Measurements from ENCODE around the gene KIAA0753. TPM values are rescaled to one million over a fixed set of nuclear protein-coding genes. Genes with fewer than 3 reads are reported as not detected.

KIAA0753 gene
- total and polyA plus RNA-seq, 2 donors from 2014 or later = 4.2 to 21.8 TPM

DNA sequence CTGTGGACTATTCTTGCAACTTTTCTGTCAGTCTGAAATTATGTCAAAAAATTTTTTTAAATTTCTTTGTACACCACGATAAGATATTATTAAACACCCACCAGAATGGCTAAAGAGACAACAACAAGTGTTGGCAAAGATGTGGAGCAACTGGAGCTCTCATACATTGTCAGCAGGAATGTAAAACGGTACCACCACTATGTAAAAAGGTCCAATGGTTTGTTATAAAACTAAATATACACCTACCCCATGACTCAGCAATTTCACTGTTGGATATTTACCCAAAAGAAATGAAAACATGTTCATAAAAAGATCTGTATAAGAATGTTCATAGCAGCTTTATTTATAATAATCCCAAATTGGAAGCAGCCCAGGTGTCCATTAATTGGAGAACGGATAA, 7.2 kb downstream of the KIAA0753 start:
- H3K4me1 ChIP-seq (ENCODE audit: control insufficient read depth in 2 of 3, insufficient read depth in 2 of 3, low read depth in 1 of 3, low read length in 3 of 3) = no peaks in the 10 kb centered on the region
- intact Hi-C loops (cut with DNase I) = no loop called here
- H3K36me3 ChIP-seq (ENCODE audit: control insufficient read depth in 2 of 3, insufficient read depth in 3 of 3, low read length in 3 of 3) = peaks cover 7 to 25% (median 8%) of the 10 kb centered on the region in 3 donors
- no peak for DNase-seq
- no peak overlapping the region for H3K4me3 ChIP-seq (ENCODE audit: low read length in 3 of 3)
- no peak overlapping the region for H3K9ac ChIP-seq (ENCODE audit: low read length in 3 of 3)
- no peak for FAIRE-seq
- no peaks in the 10 kb centered on the region for H3K27me3 ChIP-seq (ENCODE audit: control insufficient read depth, insufficient read depth, low read length)
- no peak overlapping the region for H3K27ac ChIP-seq (ENCODE audit: low read depth in 2 of 2, low read length in 2 of 2)
- TF ChIP-seq, protein P1, sequence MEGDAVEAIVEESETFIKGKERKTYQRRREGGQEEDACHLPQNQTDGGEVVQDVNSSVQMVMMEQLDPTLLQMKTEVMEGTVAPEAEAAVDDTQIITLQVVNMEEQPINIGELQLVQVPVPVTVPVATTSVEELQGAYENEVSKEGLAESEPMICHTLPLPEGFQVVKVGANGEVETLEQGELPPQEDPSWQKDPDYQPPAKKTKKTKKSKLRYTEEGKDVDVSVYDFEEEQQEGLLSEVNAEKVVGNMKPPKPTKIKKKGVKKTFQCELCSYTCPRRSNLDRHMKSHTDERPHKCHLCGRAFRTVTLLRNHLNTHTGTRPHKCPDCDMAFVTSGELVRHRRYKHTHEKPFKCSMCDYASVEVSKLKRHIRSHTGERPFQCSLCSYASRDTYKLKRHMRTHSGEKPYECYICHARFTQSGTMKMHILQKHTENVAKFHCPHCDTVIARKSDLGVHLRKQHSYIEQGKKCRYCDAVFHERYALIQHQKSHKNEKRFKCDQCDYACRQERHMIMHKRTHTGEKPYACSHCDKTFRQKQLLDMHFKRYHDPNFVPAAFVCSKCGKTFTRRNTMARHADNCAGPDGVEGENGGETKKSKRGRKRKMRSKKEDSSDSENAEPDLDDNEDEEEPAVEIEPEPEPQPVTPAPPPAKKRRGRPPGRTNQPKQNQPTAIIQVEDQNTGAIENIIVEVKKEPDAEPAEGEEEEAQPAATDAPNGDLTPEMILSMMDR (IDR thresholded peaks at IDR 0.05; ENCODE audit: borderline replicate concordance, extremely low read depth, insufficient read depth) = no peak
- H3K9me3 ChIP-seq (ENCODE audit: control insufficient read depth in 2 of 3, insufficient read depth in 1 of 3, low read length in 3 of 3) = no peaks in the 10 kb centered on the region

DNA sequence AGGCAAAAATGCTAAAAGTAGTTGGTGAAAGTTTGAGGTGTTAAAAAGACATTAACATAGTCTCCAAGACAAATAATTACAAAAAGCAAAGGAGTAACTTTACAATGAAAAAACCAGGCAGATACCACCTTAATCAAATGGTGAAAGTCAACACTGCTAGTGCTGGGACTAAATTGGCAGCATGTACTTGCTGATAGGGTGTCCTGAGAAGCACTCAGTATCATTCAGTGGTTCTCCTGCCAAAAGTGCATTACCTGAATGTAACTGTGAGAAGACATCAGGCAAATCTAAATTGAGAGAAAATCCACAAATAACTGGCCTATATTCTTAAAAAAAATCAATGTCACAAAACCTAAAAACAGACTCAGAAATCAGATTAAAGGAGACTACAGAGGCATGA, 8.0 kb downstream of the KIAA0753 start:
- intact Hi-C loops (cut with DNase I) = no loop called here
- peaks cover 9 to 33% (median 16%) of the 10 kb centered on the region in 3 donors for H3K36me3 ChIP-seq (ENCODE audit: control insufficient read depth in 2 of 3, insufficient read depth in 3 of 3, low read length in 3 of 3)

DNA sequence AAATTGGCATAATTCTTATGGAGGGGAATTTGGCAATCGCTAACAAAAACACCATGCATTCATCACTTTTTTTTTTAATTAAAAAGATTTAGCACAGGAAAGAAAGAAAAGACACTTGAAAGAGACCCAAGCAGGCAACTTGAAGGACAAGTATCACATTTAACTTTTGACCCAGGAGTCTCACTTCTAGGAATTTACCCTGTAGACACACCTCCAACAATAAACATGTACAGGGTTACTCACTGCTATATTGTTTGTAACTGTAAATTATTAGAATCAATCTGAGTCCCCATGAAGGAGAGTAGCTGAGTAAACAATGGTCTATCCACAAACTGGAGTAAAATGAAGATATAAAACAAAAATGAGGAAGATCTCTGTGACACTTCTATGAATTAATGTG, 10.1 kb downstream of the KIAA0753 start:
- H3K4me3 ChIP-seq (ENCODE audit: low read length in 3 of 3) = no peak overlapping the region
- H3K4me1 ChIP-seq (ENCODE audit: control insufficient read depth in 2 of 3, insufficient read depth in 2 of 3, low read depth in 1 of 3, low read length in 3 of 3) = no peaks in the 10 kb centered on the region
- FAIRE-seq = no peak
- DNase-seq = no peak
- peaks cover 9 to 42% (median 18%) of the 10 kb centered on the region in 3 donors for H3K36me3 ChIP-seq (ENCODE audit: control insufficient read depth in 2 of 3, insufficient read depth in 3 of 3, low read length in 3 of 3)
- H3K27ac ChIP-seq (ENCODE audit: low read depth in 2 of 2, low read length in 2 of 2) = no peak overlapping the region
- H3K9me3 ChIP-seq (ENCODE audit: control insufficient read depth in 2 of 3, insufficient read depth in 1 of 3, low read length in 3 of 3) = no peaks in the 10 kb centered on the region
- no peaks in the 10 kb centered on the region for H3K27me3 ChIP-seq (ENCODE audit: control insufficient read depth, insufficient read depth, low read length)
- no peak overlapping the region for H3K9ac ChIP-seq (ENCODE audit: low read length in 3 of 3)
- intact Hi-C loops (cut with DNase I) = no loop called here
- TF ChIP-seq, protein P1 (IDR thresholded peaks at IDR 0.05; ENCODE audit: borderline replicate concordance, extremely low read depth, insufficient read depth) = no peak

More for the DNA sequence above, 8.0 kb downstream of the KIAA0753 start:
- Histone ChIP-seq H3K27ac (ENCODE audit: low read depth in 2 of 2, low read length in 2 of 2) (no peak overlapping the region), H3K9me3 (ENCODE audit: control insufficient read depth in 2 of 3, insufficient read depth in 1 of 3, low read length in 3 of 3) (no peaks in the 10 kb centered on the region), H3K9ac (ENCODE audit: low read length in 3 of 3) (no peak overlapping the region), H3K4me1 (ENCODE audit: control insufficient read depth in 2 of 3, insufficient read depth in 2 of 3, low read depth in 1 of 3, low read length in 3 of 3) (no peaks in the 10 kb centered on the region), H3K27me3 (ENCODE audit: control insufficient read depth, insufficient read depth, low read length) (no peaks in the 10 kb centered on the region), H3K4me3 (ENCODE audit: low read length in 3 of 3) (no peak overlapping the region)
- TF ChIP-seq, protein P1 (IDR thresholded peaks at IDR 0.05; ENCODE audit: borderline replicate concordance, extremely low read depth, insufficient read depth) = no peak
- no peak for FAIRE-seq
- no peak for DNase-seq

DNA sequence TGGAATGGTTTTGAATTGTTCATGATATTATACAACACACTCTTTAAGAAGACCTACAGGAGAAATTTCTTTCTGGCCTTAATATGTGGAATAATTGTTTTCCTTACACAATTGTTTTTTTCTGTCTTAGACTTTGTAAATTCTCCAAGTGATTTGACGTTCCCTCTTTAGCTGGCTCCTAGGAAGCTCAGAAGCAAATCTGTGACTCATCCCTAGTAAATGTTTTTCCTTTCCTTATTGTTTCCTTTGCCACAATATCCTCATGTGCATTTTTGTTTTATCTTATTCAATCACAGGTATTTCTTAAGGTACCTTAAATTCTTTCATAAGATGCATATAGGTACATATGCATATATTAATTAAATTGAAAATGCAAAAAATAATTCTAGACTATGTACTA, 13.5 kb downstream of the KIAA0753 start:
- peaks cover 9 to 49% (median 12%) of the 10 kb centered on the region in 3 donors for H3K36me3 ChIP-seq (ENCODE audit: control insufficient read depth in 2 of 3, insufficient read depth in 3 of 3, low read length in 3 of 3)
- no peak overlapping the region for H3K4me3 ChIP-seq (ENCODE audit: low read length in 3 of 3)
- no peak overlapping the region for H3K9ac ChIP-seq (ENCODE audit: low read length in 3 of 3)
- DNase-seq = no peak
- H3K27ac ChIP-seq (ENCODE audit: low read depth in 2 of 2, low read length in 2 of 2) = no peak overlapping the region
- no peaks in the 10 kb centered on the region for H3K27me3 ChIP-seq (ENCODE audit: control insufficient read depth, insufficient read depth, low read length)
- H3K4me1 ChIP-seq (ENCODE audit: control insufficient read depth in 2 of 3, insufficient read depth in 2 of 3, low read depth in 1 of 3, low read length in 3 of 3) = no peaks in the 10 kb centered on the region
- no peaks in the 10 kb centered on the region for H3K9me3 ChIP-seq (ENCODE audit: control insufficient read depth in 2 of 3, insufficient read depth in 1 of 3, low read length in 3 of 3)
- intact Hi-C loops (cut with DNase I) = no loop called here
- TF ChIP-seq, protein P1 (IDR thresholded peaks at IDR 0.05; ENCODE audit: borderline replicate concordance, extremely low read depth, insufficient read depth) = no peak
- FAIRE-seq = no peak

All from kidney (tissue), 14 donors.